Keratinocyte (primary cell): ENCODE measurements around the gene CDC42SE2. TPM values are rescaled to one million over a fixed set of nuclear protein-coding genes. Genes with fewer than 3 reads are reported as not detected.
"Not testable (repeated sequence)": the region's sequence is repeated elsewhere in the genome, so short reads cannot be mapped to it uniquely, and the experiment has no call there.

Experiments used
- DNase-seq: peaks from one replicate; pipeline ENCODE4 v3.0.0-alpha.2; 2011; ENCODE audit warnings: low read depth, missing footprints, low spot score
- FAIRE-seq: peaks from 2 replicates; lab custom pipeline; 2011; peaks lifted over from hg19 to GRCh38; lab: Jason Lieb, UNC
- H2AFZ ChIP-seq: 2 replicates; pipeline ENCODE4 v1.6.0; 2012; ENCODE audit warnings: low read length, control low read depth, inconsistent platforms; ENCODE audit not compliant: control insufficient read depth
- H3K27ac ChIP-seq: 2 replicates; pipeline ENCODE4 v1.5.1; 2011; ENCODE audit warnings: low read length; ENCODE audit not compliant: control insufficient read depth, insufficient read depth
- H3K27me3 ChIP-seq: 3 replicates; pipeline ENCODE4 v1.6.0; 2011; ENCODE audit warnings: low read length; ENCODE audit not compliant: control insufficient read depth, insufficient read depth; ENCODE audit errors: extremely low read depth
- H3K36me3 ChIP-seq, 2 experiments: 2 replicates in 1 of 2; 3 replicates in 1 of 2; pipeline ENCODE4 v1.5.1; 2011; ENCODE audit warnings: low read length in 2 of 2, mild to moderate bottlenecking in 1 of 2; ENCODE audit not compliant: control insufficient read depth in 2 of 2, insufficient read depth in 2 of 2; ENCODE audit errors: extremely low read depth in 1 of 2
- H3K4me1 ChIP-seq: 3 replicates; pipeline ENCODE4 v1.5.1; 2011; ENCODE audit warnings: low read length; ENCODE audit not compliant: control insufficient read depth, insufficient read depth; ENCODE audit errors: extremely low read depth
- H3K4me2 ChIP-seq: 3 replicates; pipeline ENCODE4 v1.6.0; 2011; ENCODE audit warnings: low read depth, low read length; ENCODE audit not compliant: control insufficient read depth, insufficient read depth; ENCODE audit errors: extremely low read depth
- H3K4me3 ChIP-seq, 3 experiments: fragments of 200-600 bp in 1 of 3; sonication (generic) in 1 of 3; 2 replicates in 2 of 3; 3 replicates in 1 of 3; pipeline ENCODE4 v1.5.1; 2011 to 2016; ENCODE audit warnings: low read length in 3 of 3, mild to moderate bottlenecking in 3 of 3, control low read depth in 2 of 3, inconsistent platforms in 1 of 3, low read depth in 1 of 3, mixed read lengths in 1 of 3, mixed run types in 1 of 3, moderate library complexity in 1 of 3; ENCODE audit not compliant: control insufficient read depth in 2 of 3, insufficient read depth in 2 of 3; ENCODE audit errors: extremely low read depth in 1 of 3
- H3K79me2 ChIP-seq: 2 replicates; pipeline ENCODE4 v1.6.0; 2012; ENCODE audit warnings: low read length; ENCODE audit not compliant: control insufficient read depth, insufficient read depth
- H3K9ac ChIP-seq: 3 replicates; pipeline ENCODE4 v1.6.0; 2011; ENCODE audit warnings: low read length; ENCODE audit not compliant: control insufficient read depth, insufficient read depth; ENCODE audit errors: extremely low read depth
- H3K9me1 ChIP-seq: 3 replicates; pipeline ENCODE4 v1.6.0; 2011; ENCODE audit warnings: low read length; ENCODE audit not compliant: control insufficient read depth, insufficient read depth; ENCODE audit errors: extremely low read depth
- H3K9me3 ChIP-seq: 2 replicates; pipeline ENCODE4 v1.5.1; 2012; ENCODE audit warnings: low read depth, low read length; ENCODE audit not compliant: control insufficient read depth
- H4K20me1 ChIP-seq: 3 replicates; pipeline ENCODE4 v1.6.0; 2011; ENCODE audit warnings: low read length; ENCODE audit not compliant: control insufficient read depth, insufficient read depth; ENCODE audit errors: extremely low read depth
- EZH2 ChIP-seq: IDR thresholded peaks from one replicate; pipeline ENCODE4 v1.6.1; 2012; ENCODE audit warnings: inconsistent platforms, mild to moderate bottlenecking, low read length, moderate library complexity
- dilution Hi-C: fragments of 300-500 bp; cut with MboI; formaldehyde crosslinking; loops from one replicate; pipeline ENCODE4 v1.7.0; 2020; ENCODE audit warnings: low sequenced_read_pairs; ENCODE audit not compliant: extremely low pct_ligation_motif_present
- polyA plus RNA-seq, 5 experiments: library from polyadenylated mRNA; depleted of rRNA in 3 of 5; stranded (reverse) in 3 of 5; stranded (forward) in 1 of 5; unstranded in 1 of 5; fragments of >200 nt; gene quantifications; 1 replicate in 1 of 5; 2 replicates in 3 of 5; 3 replicates in 1 of 5; pipeline versions ENCODE4 v1.2.1 to v1.2.3, GENCODE V29; 2011 to 2012; ENCODE audit warnings: missing spikeins in 2 of 5, low read depth in 1 of 5, low replicate concordance in 1 of 5
- TF ChIP-seq, protein P1 (sequence below), 3 experiments: IDR thresholded peaks in 1 of 3; conservative IDR thresholded peaks in 1 of 3; optimal IDR thresholded peaks in 1 of 3; 2 replicates in 2 of 3; 3 replicates in 1 of 3; pipeline versions ENCODE3 to v1.5.1; 2011; ENCODE audit warnings: low read length in 3 of 3, mild to moderate bottlenecking in 3 of 3, moderate library complexity in 2 of 3, control low read depth in 1 of 3, inconsistent platforms in 1 of 3; ENCODE audit not compliant: insufficient read depth in 2 of 3; ENCODE audit errors: extremely low read depth in 1 of 3

CDC42SE2 gene
- polyA plus RNA-seq, 1 donor (not counting 4 experiments of a cell fraction or from before 2014, with no cell fraction given) = 32.5 TPM

DNA sequence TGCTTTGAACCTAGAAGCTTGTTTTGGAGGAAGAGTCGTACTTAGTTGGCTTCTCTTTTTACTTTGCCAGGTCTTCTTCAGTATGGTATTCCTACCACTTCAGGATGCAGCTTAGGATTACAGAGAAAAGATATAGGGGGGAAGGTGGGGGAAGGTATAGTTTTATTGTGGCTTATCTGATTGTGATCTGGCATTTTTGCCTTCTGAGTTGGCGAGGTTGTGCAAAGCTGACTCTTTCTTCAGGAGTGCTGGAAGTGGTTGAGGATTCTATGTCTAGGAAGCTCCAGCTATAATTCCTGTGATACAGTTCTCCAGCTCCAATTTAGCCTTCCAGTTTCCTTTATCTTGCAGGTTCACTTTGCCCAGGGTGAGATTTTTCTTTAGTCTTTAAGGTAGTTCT lies 7.0 kb downstream of the CDC42SE2 start:
- dilution Hi-C loops = no loop called here
- Histone ChIP-seq H2AFZ (no peak overlapping the region), H3K4me1 (peaks cover 18% of the 10 kb centered on the region), H3K4me2 (peak overlapping the region; percentile 72), H3K27ac (peak overlapping the region; percentile 43), H3K9ac (peak overlapping the region; percentile 9), H4K20me1 (no peaks in the 10 kb centered on the region), H3K4me3 (peak overlapping the region in 2 of 3 experiments; percentile 29 to 34), H3K9me1 (no peaks in the 10 kb centered on the region), H3K36me3 (peaks cover 0 to 1% of the 10 kb centered on the region in 2 experiments), H3K27me3 (no peaks in the 10 kb centered on the region), H3K79me2 (peaks cover 94% of the 10 kb centered on the region), H3K9me3 (no peaks in the 10 kb centered on the region)
- FAIRE-seq (peak; percentile 84), DNase-seq (no peak)
- TF ChIP-seq EZH2 = no peak
- TF ChIP-seq, protein P1, sequence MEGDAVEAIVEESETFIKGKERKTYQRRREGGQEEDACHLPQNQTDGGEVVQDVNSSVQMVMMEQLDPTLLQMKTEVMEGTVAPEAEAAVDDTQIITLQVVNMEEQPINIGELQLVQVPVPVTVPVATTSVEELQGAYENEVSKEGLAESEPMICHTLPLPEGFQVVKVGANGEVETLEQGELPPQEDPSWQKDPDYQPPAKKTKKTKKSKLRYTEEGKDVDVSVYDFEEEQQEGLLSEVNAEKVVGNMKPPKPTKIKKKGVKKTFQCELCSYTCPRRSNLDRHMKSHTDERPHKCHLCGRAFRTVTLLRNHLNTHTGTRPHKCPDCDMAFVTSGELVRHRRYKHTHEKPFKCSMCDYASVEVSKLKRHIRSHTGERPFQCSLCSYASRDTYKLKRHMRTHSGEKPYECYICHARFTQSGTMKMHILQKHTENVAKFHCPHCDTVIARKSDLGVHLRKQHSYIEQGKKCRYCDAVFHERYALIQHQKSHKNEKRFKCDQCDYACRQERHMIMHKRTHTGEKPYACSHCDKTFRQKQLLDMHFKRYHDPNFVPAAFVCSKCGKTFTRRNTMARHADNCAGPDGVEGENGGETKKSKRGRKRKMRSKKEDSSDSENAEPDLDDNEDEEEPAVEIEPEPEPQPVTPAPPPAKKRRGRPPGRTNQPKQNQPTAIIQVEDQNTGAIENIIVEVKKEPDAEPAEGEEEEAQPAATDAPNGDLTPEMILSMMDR (optimal IDR thresholded peaks at IDR 0.05 in 1 of 3, IDR thresholded peaks at IDR 0.05 in 1 of 3, conservative IDR thresholded peaks at IDR 0.05 in 1 of 3; ENCODE audit: extremely low read depth in 1 of 3, insufficient read depth in 2 of 3, low read length in 3 of 3) = no peak

DNA sequence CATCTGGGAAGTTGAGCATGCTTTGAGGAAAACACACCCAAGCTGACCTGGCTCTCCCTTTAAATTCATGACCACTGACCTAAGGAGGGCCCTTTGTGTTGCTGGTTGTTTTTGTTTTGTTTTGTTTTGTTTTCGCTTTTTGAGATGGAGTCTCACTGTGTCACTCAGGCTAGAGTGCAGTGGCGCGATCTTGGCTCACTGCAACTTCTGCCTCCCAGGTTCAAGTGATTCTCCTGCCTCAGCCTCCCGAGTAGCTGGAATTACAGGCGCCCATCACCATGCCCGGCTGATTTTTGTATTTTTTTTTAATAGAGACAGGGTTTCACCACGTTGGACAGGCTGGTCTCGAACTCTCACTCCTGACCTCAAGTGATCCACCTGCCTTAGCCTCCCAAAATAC lies 8.0 kb downstream of the CDC42SE2 start:
- FAIRE-seq, H4K20me1 ChIP-seq, H3K9ac ChIP-seq, H3K4me3 ChIP-seq, H2AFZ ChIP-seq, H3K4me2 ChIP-seq, H3K9me3 ChIP-seq, H3K9me1 ChIP-seq, H3K36me3 ChIP-seq, DNase-seq, H3K27ac ChIP-seq, H3K27me3 ChIP-seq, dilution Hi-C loops: not testable (repeated sequence)
- Histone ChIP-seq H3K4me1 (peaks cover 18% of the 10 kb centered on the region), H3K79me2 (peaks cover 92% of the 10 kb centered on the region)

DNA sequence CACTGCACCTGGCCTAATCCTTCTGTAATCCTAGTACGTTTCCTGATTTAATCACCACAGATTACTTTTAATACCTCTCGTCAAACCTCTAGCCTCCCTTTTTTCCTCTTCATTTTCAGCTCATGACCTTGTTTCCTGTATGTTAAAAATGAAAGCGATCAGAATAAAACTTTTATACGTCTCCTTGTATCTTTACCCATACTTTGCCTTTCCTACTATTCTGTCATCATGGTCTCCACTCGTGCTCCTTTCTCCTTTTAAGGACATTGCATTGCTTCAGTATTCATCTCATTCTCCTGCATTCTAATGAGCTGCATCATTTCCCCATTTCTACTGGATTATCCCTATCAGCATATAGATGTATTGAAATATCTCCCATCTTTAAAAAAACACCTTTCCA lies 8.5 kb downstream of the CDC42SE2 start:
- no peak overlapping the region for H3K4me2 ChIP-seq
- TF ChIP-seq EZH2 = no peak
- TF ChIP-seq, protein P1 (optimal IDR thresholded peaks at IDR 0.05 in 1 of 3, IDR thresholded peaks at IDR 0.05 in 1 of 3, conservative IDR thresholded peaks at IDR 0.05 in 1 of 3; ENCODE audit: extremely low read depth in 1 of 3, insufficient read depth in 2 of 3, low read length in 3 of 3) = no peak
- H3K36me3 ChIP-seq = peaks cover 0 to 1% of the 10 kb centered on the region in 2 experiments
- peaks cover 18% of the 10 kb centered on the region for H3K4me1 ChIP-seq
- H3K4me3 ChIP-seq = no peak overlapping the region
- no peak overlapping the region for H3K9ac ChIP-seq
- dilution Hi-C loops = no loop called here
- H2AFZ ChIP-seq = no peak overlapping the region
- H3K9me1 ChIP-seq = no peaks in the 10 kb centered on the region
- H3K27ac ChIP-seq = no peak overlapping the region
- H3K27me3 ChIP-seq = no peaks in the 10 kb centered on the region
- H3K79me2 ChIP-seq = peaks cover 92% of the 10 kb centered on the region
- FAIRE-seq (no peak), DNase-seq (no peak)
- no peaks in the 10 kb centered on the region for H4K20me1 ChIP-seq
- H3K9me3 ChIP-seq = no peaks in the 10 kb centered on the region
